ENCODE results near the gene GNA12.

The GNA12 gene

GRCh38 chr7:2824026-2824677 is 20.0 kb downstream of the GNA12 start:
- Histone ChIP-seq H3K36me3 (replicated peaks; ENCODE audit: insufficient read depth, low read length) (no peaks in the 10 kb centered on the region), H3K4me2 (ENCODE audit: low read depth, low read length) (no peak overlapping the region), H3K9me2 (replicated peaks; ENCODE audit: insufficient read depth, low read length) (no peaks in the 10 kb centered on the region), H2AFZ (ENCODE audit: low read length) (no peak overlapping the region), H3K9ac (ENCODE audit: low read length) (no peak overlapping the region), H3K9me3 (replicated peaks; ENCODE audit: insufficient read depth, low read length) (no peaks in the 10 kb centered on the region), H3K4me3 (ENCODE audit: low read length) (no peak overlapping the region), H3K27me3 (replicated peaks; ENCODE audit: insufficient read depth, low read length) (no peaks in the 10 kb centered on the region), H3K27ac (ENCODE audit: low read length) (no peak overlapping the region; the same call in 1 of the 2 replicates), H3K79me2 (ENCODE audit: low read length) (peaks cover 66% of the 10 kb centered on the region), H3F3A (ENCODE audit: insufficient read depth, low read length) (no peaks in the 10 kb centered on the region), H4K20me1 (ENCODE audit: insufficient read depth, low read length) (no peaks in the 10 kb centered on the region), H3K4me1 (ENCODE audit: low read length) (peaks cover 9% of the 10 kb centered on the region; the same call in 1 of the 2 replicates)
- no peak for DNase-seq
- TF ChIP-seq EZH2phosphoT487 (IDR thresholded peaks at IDR 0.05; ENCODE audit: low read length) (no peak), EZH2 (optimal IDR thresholded peaks at IDR 0.05; ENCODE audit: low read depth, low read length) (no peak), CTCF (IDR thresholded peaks at IDR 0.05; ENCODE audit: low read length) (no peak)

GRCh38 chr7:2823130-2823529 is 21.0 kb downstream of the GNA12 start:
- H3K9me2 ChIP-seq (replicated peaks; ENCODE audit: insufficient read depth, low read length), result no peaks in the 10 kb centered on the region
- H3F3A ChIP-seq (ENCODE audit: insufficient read depth, low read length), result no peaks in the 10 kb centered on the region
- TF ChIP-seq EZH2 (optimal IDR thresholded peaks at IDR 0.05; ENCODE audit: low read depth, low read length) (no peak), EZH2phosphoT487 (IDR thresholded peaks at IDR 0.05; ENCODE audit: low read length) (no peak), CTCF (IDR thresholded peaks at IDR 0.05; ENCODE audit: low read length) (no peak)
- no peaks in the 10 kb centered on the region for H4K20me1 ChIP-seq (ENCODE audit: insufficient read depth, low read length)
- no peaks in the 10 kb centered on the region for H3K36me3 ChIP-seq (replicated peaks; ENCODE audit: insufficient read depth, low read length)
- peaks cover 9% of the 10 kb centered on the region; the same call in 1 of the 2 replicates for H3K4me1 ChIP-seq (ENCODE audit: low read length)
- no peak overlapping the region for H3K4me3 ChIP-seq (ENCODE audit: low read length)
- no peaks in the 10 kb centered on the region for H3K9me3 ChIP-seq (replicated peaks; ENCODE audit: insufficient read depth, low read length)
- no peak for DNase-seq
- H2AFZ ChIP-seq (ENCODE audit: low read length), result no peak overlapping the region
- H3K79me2 ChIP-seq (ENCODE audit: low read length), result peaks cover 76% of the 10 kb centered on the region
- no peak overlapping the region for H3K9ac ChIP-seq (ENCODE audit: low read length)
- no peaks in the 10 kb centered on the region for H3K27me3 ChIP-seq (replicated peaks; ENCODE audit: insufficient read depth, low read length)
- H3K4me2 ChIP-seq (ENCODE audit: low read depth, low read length), result no peak overlapping the region
- no peak overlapping the region for H3K27ac ChIP-seq (ENCODE audit: low read length)

GRCh38 chr7:2821842-2822507 is 22.1 kb downstream of the GNA12 start:
- Histone ChIP-seq H2AFZ (ENCODE audit: low read length) (no peak overlapping the region), H4K20me1 (ENCODE audit: insufficient read depth, low read length) (no peaks in the 10 kb centered on the region), H3K27me3 (replicated peaks; ENCODE audit: insufficient read depth, low read length) (no peaks in the 10 kb centered on the region), H3K4me2 (ENCODE audit: low read depth, low read length) (peak overlapping the region; percentile 20; the same call in 1 of the 2 replicates), H3K79me2 (ENCODE audit: low read length) (peaks cover 80% of the 10 kb centered on the region), H3K36me3 (replicated peaks; ENCODE audit: insufficient read depth, low read length) (no peaks in the 10 kb centered on the region), H3K27ac (ENCODE audit: low read length) (peak overlapping the region; percentile 28; the same call in 1 of the 2 replicates), H3F3A (ENCODE audit: insufficient read depth, low read length) (no peaks in the 10 kb centered on the region), H3K9me3 (replicated peaks; ENCODE audit: insufficient read depth, low read length) (no peaks in the 10 kb centered on the region), H3K4me1 (ENCODE audit: low read length) (peaks cover 9% of the 10 kb centered on the region; the same call in 1 of the 2 replicates), H3K9me2 (replicated peaks; ENCODE audit: insufficient read depth, low read length) (no peaks in the 10 kb centered on the region), H3K9ac (ENCODE audit: low read length) (no peak overlapping the region), H3K4me3 (ENCODE audit: low read length) (no peak overlapping the region)
- DNase-seq, result no peak
- no peak for TF ChIP-seq EZH2 (optimal IDR thresholded peaks at IDR 0.05; ENCODE audit: low read depth, low read length)
- no peak for TF ChIP-seq CTCF (IDR thresholded peaks at IDR 0.05; ENCODE audit: low read length)
- TF ChIP-seq EZH2phosphoT487 (IDR thresholded peaks at IDR 0.05; ENCODE audit: low read length), result no peak

Measured in MM.1S (cell line).